GM12878 (cell line): ENCODE measurements around the gene BSN.

Source experiments
- BMI1 ChIP-seq: fragments of 450-650 bp; IDR thresholded peaks from 2 replicates; pipeline ENCODE4 v1.6.1; 2016; ENCODE audit warnings: mild to moderate bottlenecking, moderate library complexity, borderline replicate concordance
- REST ChIP-seq: IDR thresholded peaks from 2 replicates; pipeline ENCODE4 v1.6.1; 2012; ENCODE audit warnings: mild to moderate bottlenecking, low read depth, low read length

DNA sequence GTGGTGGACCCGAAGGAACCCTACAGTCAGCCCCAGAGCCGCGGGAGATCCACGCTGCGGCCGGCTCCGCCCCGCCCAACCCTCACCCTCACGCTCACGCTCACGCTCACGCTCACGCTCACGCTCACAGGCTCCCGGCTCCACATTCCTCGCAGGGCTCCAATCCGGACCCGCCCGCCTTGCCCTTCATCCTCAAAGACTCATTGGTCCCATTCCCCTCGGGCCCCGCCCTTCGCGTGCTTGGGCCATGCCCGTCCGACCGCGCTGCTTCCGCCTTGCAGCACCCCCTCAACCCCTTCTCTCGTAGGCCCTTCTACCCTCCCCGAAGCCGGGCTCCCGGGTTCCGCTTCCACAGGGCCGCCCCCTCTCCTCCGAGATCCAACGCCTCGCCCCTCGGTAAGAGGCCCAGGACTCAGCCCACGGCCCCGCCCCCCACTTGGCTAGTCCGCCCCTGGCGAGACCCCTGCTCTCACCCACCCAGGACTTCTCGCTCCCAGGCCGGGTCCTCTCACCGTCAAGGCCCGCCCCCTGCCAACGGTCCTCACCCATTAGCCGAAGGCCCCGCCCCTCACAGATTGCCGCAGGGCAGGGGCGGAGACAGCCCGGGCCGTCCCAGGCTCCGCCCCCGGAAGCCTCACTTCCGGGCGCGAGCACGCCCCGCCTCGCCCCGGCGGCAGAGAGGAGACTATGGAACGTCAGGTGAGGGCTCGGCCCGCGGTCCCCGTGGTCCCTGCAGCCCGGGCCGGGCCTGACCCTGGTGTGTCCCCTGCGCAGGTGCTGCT is 119.6 kb downstream of the BSN start, which contains the start of gene APEH:
- TF ChIP-seq BMI1 (no peak), REST (no peak)
